ENCODE results near the gene HABP2.

The HABP2 gene

DNA sequence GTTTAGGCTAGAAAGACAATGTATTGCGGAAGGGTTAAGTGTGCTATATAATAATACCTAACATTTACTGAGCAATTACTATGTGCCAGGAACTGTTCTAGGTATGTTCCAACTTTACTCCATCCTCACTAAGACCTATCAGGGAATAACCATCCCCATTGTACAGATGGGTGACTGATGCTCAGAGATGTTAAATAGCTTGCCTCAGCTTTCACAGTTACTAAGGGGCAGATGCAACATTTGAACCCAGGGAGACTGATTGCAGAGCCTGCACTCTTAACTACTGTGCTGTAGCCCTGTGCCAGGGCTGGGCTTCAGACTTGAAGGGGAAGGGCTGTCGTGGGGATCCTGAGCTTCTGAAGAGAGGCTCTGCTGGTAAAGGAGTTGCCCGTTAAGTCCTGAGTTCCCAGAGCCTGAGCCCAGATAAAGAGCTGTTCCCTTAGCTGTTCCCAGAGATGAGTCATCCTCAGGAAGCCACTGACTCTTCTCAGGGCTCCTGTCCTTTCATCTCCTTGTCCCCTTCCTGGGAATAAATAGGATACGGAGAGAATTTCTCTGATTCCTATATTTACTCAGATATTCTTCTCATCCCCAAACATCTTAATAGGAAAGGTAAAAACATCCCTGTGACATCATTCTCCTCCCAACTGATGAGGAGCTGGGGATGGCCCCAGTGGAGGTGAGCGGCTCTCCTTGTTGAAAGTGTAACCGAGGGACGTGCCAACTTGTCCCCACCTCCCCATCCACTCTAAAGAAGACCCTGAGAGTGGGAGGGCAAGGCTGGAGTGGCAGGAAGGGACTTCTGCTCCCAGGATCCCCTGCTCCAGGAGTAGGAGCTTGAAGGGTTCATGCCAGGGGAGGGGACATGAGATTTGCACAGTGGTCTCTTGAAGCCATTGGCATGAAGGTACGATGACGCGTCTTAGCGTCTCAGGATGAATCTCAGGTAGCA is 28.0 kb upstream of the HABP2 start:
- no peaks in the 10 kb centered on the region for H3K9me3 ChIP-seq (ENCODE audit: control insufficient read depth in 5 of 5, low read length in 5 of 5)
- no peak overlapping the region for H3K27ac ChIP-seq (ENCODE audit: low read depth, low read length)
- H3K27me3 ChIP-seq (ENCODE audit: control insufficient read depth in 5 of 5, insufficient read depth in 4 of 5, low read length in 5 of 5), result no peaks in the 10 kb centered on the region
- no peaks in the 10 kb centered on the region for H3K36me3 ChIP-seq (ENCODE audit: control insufficient read depth in 5 of 5, insufficient read depth in 5 of 5, low read length in 5 of 5)
- peaks cover 0 to 22% (median 19%) of the 10 kb centered on the region in 5 donors for H3K4me1 ChIP-seq (ENCODE audit: control insufficient read depth in 5 of 5, insufficient read depth in 5 of 5, low read length in 5 of 5)
- no peak overlapping the region for H3K4me3 ChIP-seq (ENCODE audit: low read depth in 1 of 5, low read length in 5 of 5)
- H3K9ac ChIP-seq (ENCODE audit: low read length in 5 of 5), result no peak overlapping the region

DNA sequence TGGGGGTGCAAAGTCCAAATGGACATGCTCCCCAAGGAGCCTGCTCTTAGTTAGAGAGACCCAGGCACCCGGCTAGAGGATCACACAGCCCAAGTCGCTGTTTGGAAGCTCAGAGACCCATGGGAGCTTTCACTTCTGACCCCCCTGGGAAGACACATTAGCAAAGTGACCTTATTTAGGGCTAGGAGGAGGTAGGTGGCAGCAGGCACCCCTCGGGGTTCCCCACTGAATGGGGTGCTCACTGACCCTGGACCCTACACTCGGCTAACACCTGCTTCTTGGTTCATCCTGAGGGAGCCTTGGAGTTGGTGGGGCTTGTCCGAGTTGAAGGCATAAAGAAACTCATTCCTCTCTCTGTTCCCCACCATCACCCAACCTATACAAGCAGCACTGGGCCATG is 27.1 kb upstream of the HABP2 start:
- H3K9ac ChIP-seq (ENCODE audit: low read length in 5 of 5), result no peak overlapping the region
- H3K27me3 ChIP-seq (ENCODE audit: control insufficient read depth in 5 of 5, insufficient read depth in 4 of 5, low read length in 5 of 5), result no peaks in the 10 kb centered on the region
- H3K27ac ChIP-seq (ENCODE audit: low read depth, low read length), result no peak overlapping the region
- no peak overlapping the region for H3K4me3 ChIP-seq (ENCODE audit: low read depth in 1 of 5, low read length in 5 of 5)
- peaks cover 0 to 22% (median 19%) of the 10 kb centered on the region in 5 donors for H3K4me1 ChIP-seq (ENCODE audit: control insufficient read depth in 5 of 5, insufficient read depth in 5 of 5, low read length in 5 of 5)
- H3K9me3 ChIP-seq (ENCODE audit: control insufficient read depth in 5 of 5, low read length in 5 of 5), result no peaks in the 10 kb centered on the region
- H3K36me3 ChIP-seq (ENCODE audit: control insufficient read depth in 5 of 5, insufficient read depth in 5 of 5, low read length in 5 of 5), result no peaks in the 10 kb centered on the region

DNA sequence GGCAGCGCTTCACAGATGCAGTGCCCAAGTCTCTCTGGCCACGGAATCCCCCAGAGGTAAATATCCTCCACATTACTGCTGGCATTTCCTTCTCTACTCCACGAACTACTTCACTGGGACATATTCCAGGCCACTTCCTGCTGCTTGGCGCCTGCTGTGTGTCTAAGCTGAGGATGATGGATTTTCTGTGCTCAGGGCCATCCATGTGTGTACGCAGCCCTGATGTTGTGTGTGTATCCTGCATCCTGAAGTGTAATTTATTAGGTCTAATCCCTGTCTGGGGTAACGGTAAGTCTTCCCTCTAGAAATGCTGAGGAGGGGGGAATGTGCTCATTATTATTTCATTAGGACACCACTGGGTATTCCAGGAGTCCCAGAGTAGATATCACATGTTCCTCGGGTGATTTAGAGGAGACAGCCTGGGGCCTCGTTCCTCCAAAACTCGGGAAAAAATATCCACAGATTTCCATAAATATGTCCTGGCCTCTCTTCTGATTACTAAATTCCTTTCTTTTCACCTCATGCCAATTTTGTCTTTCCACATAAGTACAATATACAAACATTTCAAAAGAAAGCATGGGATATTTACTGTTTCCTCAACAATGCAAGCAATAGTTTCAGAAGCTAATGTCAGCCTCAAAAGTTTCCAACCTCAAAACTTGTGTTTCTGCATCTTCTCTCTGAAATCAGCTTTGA is 25.5 kb upstream of the HABP2 start:
- no peaks in the 10 kb centered on the region for H3K27me3 ChIP-seq (ENCODE audit: control insufficient read depth in 5 of 5, insufficient read depth in 4 of 5, low read length in 5 of 5)
- no peak overlapping the region for H3K9ac ChIP-seq (ENCODE audit: low read length in 5 of 5)
- no peak overlapping the region for H3K27ac ChIP-seq (ENCODE audit: low read depth, low read length)
- H3K9me3 ChIP-seq (ENCODE audit: control insufficient read depth in 5 of 5, low read length in 5 of 5), result no peaks in the 10 kb centered on the region
- peaks cover 0 to 19% (median 15%) of the 10 kb centered on the region in 5 donors for H3K4me1 ChIP-seq (ENCODE audit: control insufficient read depth in 5 of 5, insufficient read depth in 5 of 5, low read length in 5 of 5)
- no peaks in the 10 kb centered on the region for H3K36me3 ChIP-seq (ENCODE audit: control insufficient read depth in 5 of 5, insufficient read depth in 5 of 5, low read length in 5 of 5)
- H3K4me3 ChIP-seq (ENCODE audit: low read depth in 1 of 5, low read length in 5 of 5), result no peak overlapping the region

DNA sequence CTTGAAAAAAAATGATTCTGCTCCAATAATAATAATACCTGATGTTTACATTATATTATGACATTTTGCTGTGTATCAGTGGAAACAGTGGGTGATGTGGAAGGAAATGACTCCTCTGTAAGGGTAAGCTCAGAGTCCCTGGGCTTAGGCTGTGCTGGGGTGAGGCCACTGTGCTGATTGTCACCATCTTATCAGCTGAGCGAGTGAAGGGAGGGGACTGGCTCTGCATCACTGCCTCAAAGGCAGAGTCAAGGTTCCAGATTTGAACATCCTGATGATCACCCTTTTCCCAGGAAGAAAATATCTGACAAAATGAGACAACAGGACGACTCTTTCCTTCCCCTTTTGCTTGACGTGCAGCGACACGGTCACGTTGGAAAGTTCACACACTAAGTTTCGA is 24.0 kb upstream of the HABP2 start:
- no peaks in the 10 kb centered on the region for H3K9me3 ChIP-seq (ENCODE audit: control insufficient read depth in 5 of 5, low read length in 5 of 5)
- H3K27ac ChIP-seq (ENCODE audit: low read depth, low read length), result no peak overlapping the region
- no peaks in the 10 kb centered on the region for H3K27me3 ChIP-seq (ENCODE audit: control insufficient read depth in 5 of 5, insufficient read depth in 4 of 5, low read length in 5 of 5)
- H3K4me1 ChIP-seq (ENCODE audit: control insufficient read depth in 5 of 5, insufficient read depth in 5 of 5, low read length in 5 of 5), result peaks cover 0 to 11% (median 6%) of the 10 kb centered on the region in 5 donors
- H3K9ac ChIP-seq (ENCODE audit: low read length in 5 of 5), result no peak overlapping the region
- H3K4me3 ChIP-seq (ENCODE audit: low read depth in 1 of 5, low read length in 5 of 5), result no peak overlapping the region
- H3K36me3 ChIP-seq (ENCODE audit: control insufficient read depth in 5 of 5, insufficient read depth in 5 of 5, low read length in 5 of 5), result no peaks in the 10 kb centered on the region

DNA sequence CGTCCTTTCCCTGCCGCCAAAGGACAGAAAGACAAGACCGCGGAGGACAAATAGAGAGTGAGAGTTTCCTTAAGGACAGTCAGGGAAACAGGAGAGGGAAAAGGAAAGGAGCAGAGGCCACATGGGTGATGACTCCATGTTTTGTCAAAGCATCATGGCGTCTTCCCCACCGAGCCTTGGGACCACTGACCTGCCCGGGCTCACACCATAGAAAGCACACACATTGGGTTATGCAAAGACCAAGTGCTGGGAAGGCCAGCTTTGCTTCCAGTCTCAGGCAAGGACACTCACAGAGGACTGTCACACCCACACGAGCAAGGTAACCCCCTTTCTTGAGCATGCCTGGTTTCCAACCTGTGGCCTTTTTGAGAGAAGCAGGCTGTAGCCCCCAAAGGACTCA is 23.3 kb upstream of the HABP2 start:
- H3K27me3 ChIP-seq (ENCODE audit: control insufficient read depth in 5 of 5, insufficient read depth in 4 of 5, low read length in 5 of 5), result peaks cover 0 to 2% (median 0%) of the 10 kb centered on the region in 5 donors
- no peaks in the 10 kb centered on the region for H3K9me3 ChIP-seq (ENCODE audit: control insufficient read depth in 5 of 5, low read length in 5 of 5)
- no peak overlapping the region for H3K27ac ChIP-seq (ENCODE audit: low read depth, low read length)

DNA sequence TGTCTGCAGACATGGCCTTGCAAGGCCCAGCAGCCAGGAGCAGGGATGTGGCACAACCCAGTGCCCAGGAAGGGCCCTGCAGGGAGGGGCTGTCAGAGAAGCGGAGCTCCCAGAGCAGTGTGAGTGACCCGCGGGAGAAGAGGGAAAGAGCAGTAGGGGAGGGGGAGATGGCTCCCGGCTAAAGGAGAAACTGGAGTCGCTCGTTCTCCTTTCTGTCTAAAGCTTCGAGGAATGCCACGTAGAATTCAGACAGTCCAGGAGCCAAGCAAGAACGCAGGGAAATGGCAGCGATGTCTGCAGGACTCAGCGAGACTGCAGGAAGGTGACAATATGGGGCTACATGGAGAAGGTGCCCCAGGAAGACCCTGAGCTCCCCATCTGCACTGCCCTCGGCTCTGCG is 22.4 kb upstream of the HABP2 start:
- Histone ChIP-seq H3K27ac (ENCODE audit: low read depth, low read length) (no peak overlapping the region), H3K36me3 (ENCODE audit: control insufficient read depth in 5 of 5, insufficient read depth in 5 of 5, low read length in 5 of 5) (no peaks in the 10 kb centered on the region), H3K9ac (ENCODE audit: low read length in 5 of 5) (no peak overlapping the region), H3K4me3 (ENCODE audit: low read depth in 1 of 5, low read length in 5 of 5) (no peak overlapping the region), H3K27me3 (ENCODE audit: control insufficient read depth in 5 of 5, insufficient read depth in 4 of 5, low read length in 5 of 5) (peaks cover 0 to 6% (median 2%) of the 10 kb centered on the region in 5 donors), H3K9me3 (ENCODE audit: control insufficient read depth in 5 of 5, low read length in 5 of 5) (no peaks in the 10 kb centered on the region), H3K4me1 (ENCODE audit: control insufficient read depth in 5 of 5, insufficient read depth in 5 of 5, low read length in 5 of 5) (peaks cover 0 to 8% (median 6%) of the 10 kb centered on the region in 5 donors)

More for the DNA sequence above, 23.3 kb upstream of the HABP2 start:
- no peak overlapping the region for H3K9ac ChIP-seq (ENCODE audit: low read length in 5 of 5)
- no peaks in the 10 kb centered on the region for H3K36me3 ChIP-seq (ENCODE audit: control insufficient read depth in 5 of 5, insufficient read depth in 5 of 5, low read length in 5 of 5)
- peaks cover 0 to 10% (median 6%) of the 10 kb centered on the region in 5 donors for H3K4me1 ChIP-seq (ENCODE audit: control insufficient read depth in 5 of 5, insufficient read depth in 5 of 5, low read length in 5 of 5)
- H3K4me3 ChIP-seq (ENCODE audit: low read depth in 1 of 5, low read length in 5 of 5), result no peak overlapping the region

DNA sequence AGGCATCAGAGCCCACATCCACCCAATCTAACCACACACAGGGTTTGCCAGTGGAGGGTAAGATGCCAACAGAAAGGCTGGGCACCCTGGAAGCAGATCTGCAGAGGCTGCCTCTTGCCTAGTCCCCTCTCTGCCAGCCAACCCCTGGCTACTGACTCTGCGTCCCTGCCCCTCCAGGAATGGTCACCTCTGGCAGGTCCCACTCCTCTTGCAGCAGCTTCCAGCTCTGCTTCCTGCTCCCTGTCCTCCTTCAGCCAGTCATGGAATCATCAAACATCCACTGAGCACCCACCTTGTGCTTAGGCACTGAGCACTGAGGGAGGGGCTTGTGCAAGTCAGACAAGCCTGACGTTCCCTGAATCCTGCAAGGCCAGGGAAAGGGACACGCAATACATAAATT is 20.1 kb upstream of the HABP2 start:
- H3K9me3 ChIP-seq (ENCODE audit: control insufficient read depth in 5 of 5, low read length in 5 of 5), result no peaks in the 10 kb centered on the region
- H3K9ac ChIP-seq (ENCODE audit: low read length in 5 of 5), result no peak overlapping the region
- H3K27ac ChIP-seq (ENCODE audit: low read depth, low read length), result no peak overlapping the region
- no peaks in the 10 kb centered on the region for H3K36me3 ChIP-seq (ENCODE audit: control insufficient read depth in 5 of 5, insufficient read depth in 5 of 5, low read length in 5 of 5)
- peaks cover 0 to under 1% (median 0%) of the 10 kb centered on the region in 5 donors for H3K4me1 ChIP-seq (ENCODE audit: control insufficient read depth in 5 of 5, insufficient read depth in 5 of 5, low read length in 5 of 5)
- peaks cover 0 to 6% (median 2%) of the 10 kb centered on the region in 5 donors for H3K27me3 ChIP-seq (ENCODE audit: control insufficient read depth in 5 of 5, insufficient read depth in 4 of 5, low read length in 5 of 5)
- no peak overlapping the region for H3K4me3 ChIP-seq (ENCODE audit: low read depth in 1 of 5, low read length in 5 of 5)

DNA sequence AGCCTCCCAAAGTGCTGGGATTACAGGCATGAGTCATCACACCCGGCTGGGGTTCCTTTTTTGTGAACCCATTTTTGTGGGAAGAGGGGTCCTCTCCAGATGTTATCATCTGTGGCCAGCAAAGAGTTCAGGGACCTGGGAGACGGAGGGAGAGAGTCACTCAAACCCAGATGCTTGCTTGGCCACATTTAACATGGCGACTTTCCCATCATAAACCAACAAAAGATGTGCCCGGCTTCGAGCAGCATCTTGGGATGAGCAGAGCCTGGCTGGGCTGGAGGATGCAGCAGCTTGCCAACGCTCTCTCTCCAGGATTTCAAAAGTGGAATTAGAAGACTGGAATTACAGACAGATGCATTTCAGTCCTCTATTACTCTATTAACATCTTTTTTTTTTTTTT is 19.1 kb upstream of the HABP2 start:
- no peak overlapping the region for H3K27ac ChIP-seq (ENCODE audit: low read depth, low read length)
- H3K4me3 ChIP-seq (ENCODE audit: low read depth in 1 of 5, low read length in 5 of 5), result no peak overlapping the region
- no peaks in the 10 kb centered on the region for H3K9me3 ChIP-seq (ENCODE audit: control insufficient read depth in 5 of 5, low read length in 5 of 5)
- peaks cover 0 to 6% (median 2%) of the 10 kb centered on the region in 5 donors for H3K27me3 ChIP-seq (ENCODE audit: control insufficient read depth in 5 of 5, insufficient read depth in 4 of 5, low read length in 5 of 5)
- H3K9ac ChIP-seq (ENCODE audit: low read length in 5 of 5), result no peak overlapping the region
- no peaks in the 10 kb centered on the region for H3K36me3 ChIP-seq (ENCODE audit: control insufficient read depth in 5 of 5, insufficient read depth in 5 of 5, low read length in 5 of 5)
- no peaks in the 10 kb centered on the region for H3K4me1 ChIP-seq (ENCODE audit: control insufficient read depth in 5 of 5, insufficient read depth in 5 of 5, low read length in 5 of 5)

DNA sequence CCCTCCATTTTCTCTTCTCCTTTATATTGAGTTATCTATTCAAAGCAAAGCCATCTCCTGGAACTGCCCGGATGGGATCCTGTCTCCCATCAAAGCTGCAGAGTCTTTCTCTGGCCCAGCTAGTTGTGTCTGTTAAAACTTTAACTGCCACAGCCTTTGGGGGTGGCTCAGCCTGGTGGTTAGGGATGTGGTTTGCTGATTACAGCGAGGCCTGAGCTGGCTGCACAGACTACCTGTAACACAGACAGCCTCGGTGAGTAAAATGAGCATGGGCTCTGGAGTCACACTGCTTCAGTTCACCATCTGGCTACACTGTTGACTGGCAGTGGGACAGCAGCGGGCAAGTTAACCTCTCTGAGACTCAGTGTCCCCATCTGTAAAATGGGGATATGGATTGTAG is 18.4 kb upstream of the HABP2 start:
- H3K9ac ChIP-seq (ENCODE audit: low read length in 5 of 5), result no peak overlapping the region
- H3K27ac ChIP-seq (ENCODE audit: low read depth, low read length), result no peak overlapping the region
- H3K27me3 ChIP-seq (ENCODE audit: control insufficient read depth in 5 of 5, insufficient read depth in 4 of 5, low read length in 5 of 5), result peaks cover 0 to 6% (median 2%) of the 10 kb centered on the region in 5 donors
- H3K36me3 ChIP-seq (ENCODE audit: control insufficient read depth in 5 of 5, insufficient read depth in 5 of 5, low read length in 5 of 5), result no peaks in the 10 kb centered on the region
- no peaks in the 10 kb centered on the region for H3K9me3 ChIP-seq (ENCODE audit: control insufficient read depth in 5 of 5, low read length in 5 of 5)
- no peak overlapping the region for H3K4me3 ChIP-seq (ENCODE audit: low read depth in 1 of 5, low read length in 5 of 5)
- H3K4me1 ChIP-seq (ENCODE audit: control insufficient read depth in 5 of 5, insufficient read depth in 5 of 5, low read length in 5 of 5), result peaks cover 0 to 2% (median 0%) of the 10 kb centered on the region in 5 donors

DNA sequence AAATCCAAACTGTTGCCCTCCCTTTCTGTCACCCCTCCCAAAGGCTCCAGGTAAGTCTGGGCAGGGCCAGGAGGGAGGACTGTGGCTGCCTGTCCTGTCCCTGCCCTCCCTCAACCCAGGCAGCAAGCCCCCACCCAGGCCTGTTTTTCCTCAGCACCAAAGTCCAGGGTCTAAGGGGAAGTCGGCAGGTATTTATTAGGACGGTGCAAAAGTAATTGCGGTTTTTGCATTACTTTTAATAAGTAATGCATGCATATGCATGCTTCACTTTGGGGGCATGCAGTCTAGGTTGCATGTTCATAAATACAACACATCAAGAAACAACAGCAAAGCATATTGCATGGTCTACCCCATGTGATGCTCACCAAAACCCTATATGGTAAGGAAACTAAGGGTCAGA is 15.2 kb upstream of the HABP2 start:
- H3K9me3 ChIP-seq (ENCODE audit: control insufficient read depth in 5 of 5, low read length in 5 of 5), result no peaks in the 10 kb centered on the region
- H3K27me3 ChIP-seq (ENCODE audit: control insufficient read depth in 5 of 5, insufficient read depth in 4 of 5, low read length in 5 of 5), result peaks cover 0 to 6% (median 2%) of the 10 kb centered on the region in 5 donors

More for the DNA sequence above, 15.2 kb upstream of the HABP2 start:
- Histone ChIP-seq H3K4me1 (ENCODE audit: control insufficient read depth in 5 of 5, insufficient read depth in 5 of 5, low read length in 5 of 5) (peaks cover 0 to 18% (median 14%) of the 10 kb centered on the region in 5 donors), H3K27ac (ENCODE audit: low read depth, low read length) (no peak overlapping the region), H3K4me3 (ENCODE audit: low read depth in 1 of 5, low read length in 5 of 5) (no peak overlapping the region), H3K36me3 (ENCODE audit: control insufficient read depth in 5 of 5, insufficient read depth in 5 of 5, low read length in 5 of 5) (no peaks in the 10 kb centered on the region), H3K9ac (ENCODE audit: low read length in 5 of 5) (no peak overlapping the region)
